HG02763 (cell line): ENCODE data around the gene GBGT1.

ENCODE experiments used
- ATAC-seq: cut with Tn5 transposase; IDR thresholded peaks from one replicate; pipeline ENCODE4 v1.9.1; 2021; ENCODE audit warnings: mild to moderate bottlenecking, moderate library complexity; ENCODE audit not compliant: unreplicated experiment

Gene GBGT1

DNA sequence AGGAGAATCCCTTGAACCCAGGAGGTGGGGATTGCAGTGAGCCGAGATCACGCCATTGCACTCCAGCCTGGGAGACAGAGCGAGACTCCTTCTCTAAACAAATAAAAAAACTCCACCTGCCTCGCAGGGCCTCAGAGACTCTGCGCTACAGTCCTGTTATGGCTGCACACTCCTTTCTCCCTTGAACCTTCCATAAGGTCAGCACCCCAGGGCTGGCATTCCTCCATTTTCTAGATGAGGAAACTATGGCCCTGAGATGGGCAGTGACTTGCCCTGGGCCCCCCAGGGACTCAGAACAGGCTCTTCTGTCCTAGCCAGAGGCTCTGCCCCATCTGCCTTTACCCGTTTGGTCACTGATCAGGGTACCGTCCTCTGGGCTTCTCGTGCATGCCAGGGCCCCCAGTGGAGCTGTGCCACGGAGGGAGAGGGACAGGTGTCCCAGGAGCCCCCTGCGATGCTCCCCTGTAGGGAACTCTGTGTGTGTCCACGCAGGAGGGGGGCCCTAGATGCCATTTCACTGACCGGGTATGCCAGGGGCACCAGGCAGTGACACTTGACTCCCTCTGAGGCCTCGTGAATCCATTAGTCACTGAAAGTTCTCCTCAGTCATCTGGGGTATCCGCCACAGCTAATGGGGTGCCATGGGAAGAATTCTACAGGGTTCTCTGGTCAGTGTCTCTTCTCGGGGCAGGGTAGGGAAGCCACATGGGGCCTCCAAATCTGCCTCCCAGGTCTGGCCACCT, 58.8 kb downstream of the GBGT1 start:
- ATAC-seq: no peak

DNA sequence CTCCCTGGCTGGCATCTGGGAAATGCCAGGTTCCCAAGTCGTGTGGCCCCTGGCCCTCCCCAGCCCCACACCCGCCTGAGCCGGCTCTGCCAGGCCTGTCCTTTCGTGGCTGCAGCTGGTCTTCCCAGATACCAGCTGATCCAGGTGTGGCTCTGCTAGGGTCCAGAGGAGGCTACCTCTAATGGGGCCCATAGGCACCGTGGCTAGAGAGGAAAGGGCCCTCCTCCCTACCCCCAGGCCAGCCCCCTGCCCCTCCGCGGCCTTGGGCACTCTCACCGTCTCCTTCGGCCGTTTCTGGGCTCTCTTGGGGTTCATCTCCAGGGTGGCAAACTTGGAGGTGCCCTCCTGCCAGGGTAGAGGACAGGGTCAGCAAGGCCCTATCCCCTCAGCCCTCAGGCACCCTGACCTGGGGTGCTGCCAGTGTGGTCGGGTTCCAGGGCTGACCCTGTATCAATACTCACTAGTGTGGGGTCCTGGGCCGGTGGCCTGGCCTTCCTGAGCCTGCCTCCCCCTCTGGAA, 59.7 kb downstream of the GBGT1 start:
- ATAC-seq: no peak

DNA sequence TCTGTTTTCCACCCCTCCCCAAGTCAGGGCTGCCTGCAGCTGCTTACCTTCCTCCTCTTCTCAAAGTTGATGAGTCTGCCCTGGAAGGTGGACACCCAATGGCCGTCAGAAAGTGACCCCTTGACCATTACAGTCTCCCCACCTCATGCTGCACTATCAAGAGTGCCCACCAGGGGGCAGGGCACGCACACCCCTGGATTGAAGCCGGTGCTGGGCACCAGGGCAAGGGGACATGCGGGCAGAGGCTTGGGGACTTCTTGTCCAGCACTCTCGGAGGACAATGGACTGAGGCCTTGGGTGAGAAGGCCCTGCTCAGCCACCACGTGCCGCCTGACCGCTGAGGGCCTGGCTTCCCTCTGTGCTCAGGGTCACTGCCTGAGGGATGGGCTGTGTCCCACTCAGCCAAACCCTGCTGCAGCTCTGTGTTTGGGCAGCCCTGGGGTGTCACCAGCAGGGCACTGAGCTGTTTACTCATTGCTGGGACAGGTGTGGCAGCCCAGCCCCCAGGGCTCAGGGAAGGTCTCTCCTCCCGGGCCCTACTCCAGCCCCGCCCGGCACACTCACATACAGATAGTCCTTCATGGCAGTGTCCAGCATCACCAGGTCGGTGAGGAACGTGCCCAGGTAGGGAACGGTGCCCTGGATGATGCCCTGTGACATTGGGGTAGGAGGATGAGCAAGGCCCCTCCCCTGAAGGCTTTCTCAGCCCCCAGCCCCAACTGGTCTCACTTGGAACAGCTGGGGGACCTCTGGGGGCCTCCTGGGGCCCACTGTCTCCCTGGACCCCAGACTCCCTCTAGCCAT, 60.3 kb downstream of the GBGT1 start:
- ATAC-seq: no peak
